K562 (cell line): Measurements from ENCODE around the gene SMCHD1. TPM values are rescaled to one million over a fixed set of nuclear protein-coding genes. Genes with fewer than 3 reads are reported as not detected.
A peak's percentile ranks its signal among the peaks of the same experiment; 100 is the strongest.

Experiments
- ATAC-seq: fragments of 200-7000 bp; cut with Tn5 transposase; 3 replicates; pipeline ENCODE4 v1.9.1; 2020; ENCODE audit warnings: moderate library complexity
- BruUV-seq: library from RNA; stranded (reverse); fragments of 400-500 nt; replicated peaks from 2 replicates; lab custom pipeline; 2021; lab: Mats Ljungman, UMichigan
- CTCF ChIA-PET: fragments of 300-600 bp; formaldehyde crosslinking; extraction: SDS; loops from one replicate; lab custom pipeline; 2021; ENCODE audit warnings: low intra/inter-chr PET ratio; lab: Yijun Ruan, JAX
- POLR2A ChIA-PET: fragments of 300-600, 350-650 bp; sonication (Branson Sonifier 250); formaldehyde crosslinking; extraction: SDS; loops from one replicate; lab custom pipeline; 2021; ENCODE audit warnings: antibody characterized with exemption, inconsistent platforms; lab: Yijun Ruan, JAX
- DNase-seq, 4 experiments: peaks; one replicate each; pipeline versions ENCODE4 v3.0.0 to v3.0.0-alpha.2; 2011 to 2018; ENCODE audit warnings: low spot score in 3 of 4, mixed read lengths in 3 of 4; ENCODE audit errors: extremely low read depth in 1 of 4
- FAIRE-seq: peaks from 2 replicates; lab custom pipeline; 2011; peaks lifted over from hg19 to GRCh38; lab: Jason Lieb, UNC
- H2AFZ ChIP-seq: 2 replicates; pipeline ENCODE4 v1.6.0; 2011; ENCODE audit warnings: low read depth, low read length, control low read depth, inconsistent platforms
- H3K27ac ChIP-seq: fragments of 200-600 bp; 3 replicates; pipeline ENCODE4 v1.8.0; 2011; ENCODE audit warnings: low read depth, mild to moderate bottlenecking, control low read depth, inconsistent platforms, low read length, moderate library complexity, mixed read lengths; ENCODE audit errors: extremely low read depth
- H3K27me3 ChIP-seq, 2 experiments: fragments of 300-600 bp in 1 of 2; 2 replicates in 1 of 2; 3 replicates in 1 of 2; pipeline versions ENCODE4 v1.6.0 to v1.8.0; 2011; ENCODE audit warnings: inconsistent platforms in 2 of 2, low read length in 2 of 2, mild to moderate bottlenecking in 1 of 2, mixed read lengths in 1 of 2, moderate library complexity in 1 of 2; ENCODE audit not compliant: control insufficient read depth in 2 of 2, insufficient read depth in 2 of 2
- H3K36me3 ChIP-seq: fragments of 300-600 bp; 3 replicates; pipeline ENCODE4 v1.8.0; 2011; ENCODE audit warnings: mild to moderate bottlenecking, low read length, inconsistent platforms; ENCODE audit not compliant: control insufficient read depth, insufficient read depth
- H3K4me1 ChIP-seq, 2 experiments: fragments of 200-600 bp in 1 of 2; replicated peaks in 1 of 2; 2 replicates in 1 of 2; 3 replicates in 1 of 2; pipeline versions ENCODE4 v1.5.1 to v1.8.0; 2011; ENCODE audit warnings: inconsistent platforms in 2 of 2, low read length in 2 of 2, mild to moderate bottlenecking in 1 of 2, mixed read lengths in 1 of 2, moderate library complexity in 1 of 2; ENCODE audit not compliant: control insufficient read depth in 2 of 2, insufficient read depth in 2 of 2
- H3K4me2 ChIP-seq: 2 replicates; pipeline ENCODE4 v1.6.1; 2011; ENCODE audit warnings: low read length, control low read depth, inconsistent platforms, mixed read lengths; ENCODE audit not compliant: insufficient read depth
- H3K4me3 ChIP-seq: fragments of 200-600 bp; sonication (generic), shearing (Covaris generic); 2 replicates; pipeline ENCODE4 v1.5.1; 2016; ENCODE audit warnings: control low read depth, inconsistent platforms
- H3K79me2 ChIP-seq: fragments of 200-600 bp; 3 replicates; pipeline ENCODE4 v1.8.0; 2011; ENCODE audit warnings: low read length, inconsistent platforms; ENCODE audit not compliant: control insufficient read depth, insufficient read depth
- H3K9ac ChIP-seq, 2 experiments: 2 replicates each; pipeline versions ENCODE4 v1.6.0 to v1.6.1; 2011; ENCODE audit warnings: low read depth in 2 of 2, low read length in 2 of 2, control low read depth in 1 of 2, inconsistent platforms in 1 of 2, mild to moderate bottlenecking in 1 of 2, mixed read lengths in 1 of 2; ENCODE audit not compliant: insufficient read depth in 1 of 2
- H3K9me1 ChIP-seq: one replicate; pipeline ENCODE4 v1.6.0; 2011; ENCODE audit warnings: inconsistent platforms, mild to moderate bottlenecking, low read length, moderate library complexity; ENCODE audit not compliant: control insufficient read depth, insufficient read depth
- H3K9me3 ChIP-seq: replicated peaks from 2 replicates; pipeline ENCODE4 v1.5.1; 2011; ENCODE audit warnings: low read depth, low read length, inconsistent platforms; ENCODE audit not compliant: control insufficient read depth, insufficient read depth
- H4K20me1 ChIP-seq: replicated peaks from 2 replicates; pipeline ENCODE4 v1.6.1; 2011; ENCODE audit warnings: low read length, inconsistent platforms, mixed read lengths; ENCODE audit not compliant: control insufficient read depth, insufficient read depth
- FIP1L1 ChIP-seq: fragments of 200-400 bp; formaldehyde crosslinking; IDR thresholded peaks from 2 replicates; pipeline ENCODE4 v1.6.1; 2018; ENCODE audit warnings: mild to moderate bottlenecking, low read depth, low read length; ENCODE audit not compliant: poor library complexity, severe bottlenecking
- FOXJ2 ChIP-seq: fragments of 200-800 bp; sonication (Bioruptor generic); IDR thresholded peaks from 2 replicates; pipeline ENCODE4 v1.6.1; 2016; ENCODE audit warnings: missing genetic modification characterization, missing compliant biosample characterization
- MECOM ChIP-seq: fragments of 250-450 bp; sonication (Bioruptor Pico); IDR thresholded peaks from 2 replicates; pipeline ENCODE4 v1.8.0; 2022; ENCODE audit warnings: inconsistent platforms
- PREB ChIP-seq: sonication (generic); formaldehyde crosslinking; IDR thresholded peaks from 2 replicates; pipeline ENCODE4 v1.8.1; 2023; ENCODE audit warnings: mild to moderate bottlenecking, missing genetic modification reagents
- RBBP5 ChIP-seq: fragments of 200-600 bp; sonication (generic); IDR thresholded peaks from 2 replicates; pipeline ENCODE4 v1.6.1; 2012; ENCODE audit warnings: borderline replicate concordance, mild to moderate bottlenecking, low read length, control low read depth, inconsistent platforms; ENCODE audit not compliant: insufficient read depth, poor library complexity, severe bottlenecking
- SIN3A ChIP-seq, 2 experiments: fragments of 150-350 bp in 1 of 2; IDR thresholded peaks; 2 replicates each; pipeline ENCODE4 v1.6.1; 2011 to 2016; ENCODE audit warnings: borderline replicate concordance in 2 of 2, low read depth in 2 of 2, low read length in 2 of 2, mild to moderate bottlenecking in 2 of 2, moderate library complexity in 2 of 2; ENCODE audit not compliant: control insufficient read depth in 1 of 2
- SP1 ChIP-seq: sonication (generic); formaldehyde crosslinking; IDR thresholded peaks from 2 replicates; pipeline ENCODE4 v1.8.1; 2022; ENCODE audit warnings: mild to moderate bottlenecking, missing genetic modification reagents
- SP2 ChIP-seq: IDR thresholded peaks from 2 replicates; pipeline ENCODE4 v1.6.1; 2011; ENCODE audit warnings: mild to moderate bottlenecking, low read depth, low read length, moderate library complexity; ENCODE audit not compliant: poor library complexity, severe bottlenecking; ENCODE audit errors: extremely low read depth
- TAF1 ChIP-seq: IDR thresholded peaks from 2 replicates; pipeline ENCODE4 v1.6.1; 2011; ENCODE audit warnings: mild to moderate bottlenecking, low read length, moderate library complexity; ENCODE audit not compliant: insufficient read depth, control insufficient read depth, severe bottlenecking; ENCODE audit errors: extremely low read depth
- TBL1XR1 ChIP-seq, 2 experiments: IDR thresholded peaks; 2 replicates each; pipeline ENCODE4 v1.6.1; 2012; ENCODE audit warnings: improper control_type of control experiment in 2 of 2, low read length in 2 of 2, mild to moderate bottlenecking in 1 of 2
- TFE3 ChIP-seq: fragments of 450-650 bp; formaldehyde crosslinking; IDR thresholded peaks from 2 replicates; pipeline ENCODE4 v1.4.0; 2020; ENCODE audit warnings: mild to moderate bottlenecking, mixed read lengths
- ZC3H4 ChIP-seq: sonication (generic); formaldehyde crosslinking; IDR thresholded peaks from 2 replicates; pipeline ENCODE4 v1.9.0; 2021; ENCODE audit warnings: missing genetic modification reagents, borderline replicate concordance
- ZFX ChIP-seq: sonication (generic); formaldehyde crosslinking; IDR thresholded peaks from 2 replicates; pipeline ENCODE4 v1.8.0; 2022; ENCODE audit warnings: mild to moderate bottlenecking, missing genetic modification reagents, moderate library complexity
- WGBS: fragments of 100-300 bp; shearing (Covaris generic); methylation state at CpG from one replicate; pipeline ENCODE4 v1.1.6; 2016; ENCODE audit warnings: low coverage, mixed read lengths; ENCODE audit not compliant: insufficient coverage; ENCODE audit errors: missing lambda C conversion rate; 5-methylcytosine and 5-hydroxymethylcytosine counted together
- in situ Hi-C: fragments of 300-500 bp; cut with MboI; formaldehyde crosslinking; loops from 4 replicates; pipeline ENCODE4 v1.15.0; 2018; ENCODE audit warnings: inconsistent platforms, mixed read lengths
- intact Hi-C: fragments of 100-400 bp; cut with micrococcal nuclease; formaldehyde crosslinking; loops from 2 replicates; pipeline ENCODE4 v1.14.2; 2022
- polyA plus RNA-seq, 8 experiments: library from polyadenylated mRNA; depleted of rRNA in 4 of 8; stranded (reverse) in 5 of 8; unstranded in 3 of 8; fragments of >200 nt; fragmentation: Nextera tagmentation in 2 of 8; fragmentation: Illumina TruSeq in 1 of 8; extraction: Ambion mirVana in 2 of 8; extraction: Trizol in 1 of 8; gene quantifications; 2 replicates each; pipeline versions ENCODE4 v1.2.1 to v1.2.3, GENCODE V29; 2011 to 2014; ENCODE audit warnings: inconsistent platforms in 1 of 8, missing spikeins in 1 of 8
- total RNA-seq, 7 experiments: library from RNA; depleted of rRNA in 6 of 7; stranded (reverse); fragments of >200 nt in 6 of 7; fragmentation: Illumina TruSeq in 2 of 7; extraction: Trizol in 2 of 7; gene quantifications; 2 replicates each; pipeline versions ENCODE4 v1.2.1 to v1.2.3, GENCODE V29; 2011 to 2021; ENCODE audit warnings: low replicate concordance in 1 of 7
- TF ChIP-seq, protein P1 (sequence below): fragments of 150-350 bp; conservative IDR thresholded peaks from 2 replicates; pipeline ENCODE4 v1.6.1; 2014; ENCODE audit warnings: low read length

Gene SMCHD1
- total and polyA plus RNA-seq, 9 of the 15 experiments (the other 6 are each of a cell fraction or from before 2014, with no cell fraction given), result 6.3 to 144 (median 72.7) TPM

GRCh38 chr18:2656237-2656980, 883 bp downstream of the SMCHD1 start:
- Histone ChIP-seq H3K9me1 (no peaks in the 10 kb centered on the region), H3K79me2 (peaks cover 62% of the 10 kb centered on the region), H3K9ac (peak overlapping the region; percentile 93 to 99), H2AFZ (peak overlapping the region; percentile 74), H3K27ac (peak overlapping the region; percentile 94), H3K36me3 (peaks cover 8% of the 10 kb centered on the region; the same call in 2 of the 3 replicates), H4K20me1 (peaks cover 27% of the 10 kb centered on the region; the same call in 1 of the 2 replicates), H3K4me2 (peak overlapping the region; percentile 88), H3K4me3 (peak overlapping the region; percentile 86), H3K27me3 (no peaks in the 10 kb centered on the region), H3K4me1 (peaks cover 16 to 24% of the 10 kb centered on the region in 2 experiments; a peak in 4 of 5 replicates), H3K9me3 (no peaks in the 10 kb centered on the region)
- ChIA-PET CTCF (no interaction called here), POLR2A (interaction anchor here (0.6 to 4.5 kb wide), 16 partner anchors 8 to 1937 kb away, joined by 3 to 22 read pairs (median 5); partner anchors contain the start of genes METTL4 and MYL12A)
- intact Hi-C loops, result loop anchor here (5.0 kb wide), 2 partner anchors 84 to 329 kb away; partner anchors contain the start of genes METTL4 and NDC80
- in situ Hi-C loops, result no loop called here
- DNase-seq (peak; percentile 36 to 69 (median 48)), FAIRE-seq (no peak), ATAC-seq (peak; percentile 56)
- 1% methylated on average over 49 of the region's 49 CpGs for WGBS
- TSS peak; percentile 46 for BruUV-seq
- TF ChIP-seq FOXJ2 (tag) (no peak), SP2 (no peak), ZC3H4 (CRISPR knock-in tag) (no peak), SIN3A (IDR thresholded peaks at IDR 0.05; ENCODE audit: borderline replicate concordance in 2 of 2, control insufficient read depth in 1 of 2, low read depth in 2 of 2, low read length in 2 of 2) (peak in 1 of 2 experiments; percentile 41; a peak in 2 of 4 replicates), RBBP5 (peak; percentile 46), TBL1XR1 (IDR thresholded peaks at IDR 0.05; ENCODE audit: low read length in 2 of 2) (no peak), PREB (CRISPR knock-in tag) (no peak), TAF1 (no peak), TFE3 (no peak), ZFX (peak; percentile 88), FIP1L1 (no peak), MECOM (CRISPR knock-in tag) (no peak), SP1 (CRISPR knock-in tag) (peak; percentile 74; the same call in 1 of the 2 replicates)
- TF ChIP-seq, protein P1, sequence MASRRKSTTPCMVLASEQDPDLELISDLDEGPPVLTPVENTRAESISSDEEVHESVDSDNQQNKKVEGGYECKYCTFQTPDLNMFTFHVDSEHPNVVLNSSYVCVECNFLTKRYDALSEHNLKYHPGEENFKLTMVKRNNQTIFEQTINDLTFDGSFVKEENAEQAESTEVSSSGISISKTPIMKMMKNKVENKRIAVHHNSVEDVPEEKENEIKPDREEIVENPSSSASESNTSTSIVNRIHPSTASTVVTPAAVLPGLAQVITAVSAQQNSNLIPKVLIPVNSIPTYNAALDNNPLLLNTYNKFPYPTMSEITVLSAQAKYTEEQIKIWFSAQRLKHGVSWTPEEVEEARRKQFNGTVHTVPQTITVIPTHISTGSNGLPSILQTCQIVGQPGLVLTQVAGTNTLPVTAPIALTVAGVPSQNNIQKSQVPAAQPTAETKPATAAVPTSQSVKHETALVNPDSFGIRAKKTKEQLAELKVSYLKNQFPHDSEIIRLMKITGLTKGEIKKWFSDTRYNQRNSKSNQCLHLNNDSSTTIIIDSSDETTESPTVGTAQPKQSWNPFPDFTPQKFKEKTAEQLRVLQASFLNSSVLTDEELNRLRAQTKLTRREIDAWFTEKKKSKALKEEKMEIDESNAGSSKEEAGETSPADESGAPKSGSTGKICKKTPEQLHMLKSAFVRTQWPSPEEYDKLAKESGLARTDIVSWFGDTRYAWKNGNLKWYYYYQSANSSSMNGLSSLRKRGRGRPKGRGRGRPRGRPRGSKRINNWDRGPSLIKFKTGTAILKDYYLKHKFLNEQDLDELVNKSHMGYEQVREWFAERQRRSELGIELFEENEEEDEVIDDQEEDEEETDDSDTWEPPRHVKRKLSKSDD, result no peak
